T-helper 1 cell treated with Interleukin-12 subunit alpha and Interleukin-12 subunit beta and Interleukin-4 antibody, amounts not matched to agents 30 μg/mL and 1 μg/mL, for 36 hours (primary cell): ENCODE results near the gene NUDT4.

Experiments
- H3K27ac Mint-ChIP-seq: one replicate; pipeline ENCODE4 v1.8.0; 2021; ENCODE audit warnings: mild to moderate bottlenecking, mixed read lengths
- H3K27me3 Mint-ChIP-seq: one replicate; pipeline ENCODE4 v1.8.0; 2021; ENCODE audit warnings: low read depth, mixed read lengths
- H3K36me3 Mint-ChIP-seq: one replicate; pipeline ENCODE4 v1.8.0; 2021; ENCODE audit warnings: low read depth, mixed read lengths
- H3K4me1 Mint-ChIP-seq: one replicate; pipeline ENCODE4 v1.8.0; 2021; ENCODE audit warnings: low read depth, mixed read lengths
- H3K4me3 Mint-ChIP-seq: one replicate; pipeline ENCODE4 v1.8.0; 2021; ENCODE audit warnings: mild to moderate bottlenecking, moderate library complexity, mixed read lengths
- H3K9me3 Mint-ChIP-seq: one replicate; pipeline ENCODE4 v1.8.0; 2021; ENCODE audit warnings: mixed read lengths

Gene NUDT4

GRCh38 chr12:93442411-93443340 lies 65.0 kb downstream of the NUDT4 start:
- H3K27me3 Mint-ChIP-seq, result no peaks in the 10 kb centered on the region
- peak overlapping the region; percentile 98 for H3K4me3 Mint-ChIP-seq
- H3K36me3 Mint-ChIP-seq, result peaks cover 18% of the 10 kb centered on the region
- H3K9me3 Mint-ChIP-seq, result no peaks in the 10 kb centered on the region
- H3K4me1 Mint-ChIP-seq, result peaks cover 44% of the 10 kb centered on the region
- peak overlapping the region; percentile 99 for H3K27ac Mint-ChIP-seq

- Mint-ChIP-seq H3K9me3 (no peaks in the 10 kb centered on the region), H3K27ac (peak overlapping the region; percentile 99), H3K4me1 (peaks cover 39% of the 10 kb centered on the region), H3K27me3 (no peaks in the 10 kb centered on the region), H3K36me3 (peaks cover 14% of the 10 kb centered on the region), H3K4me3 (no peak overlapping the region)
Measured at GRCh38 chr12:93443576-93443975, 65.9 kb downstream of the NUDT4 start.

- H3K4me3 Mint-ChIP-seq, result peak overlapping the region; percentile 7
- H3K27me3 Mint-ChIP-seq, result no peaks in the 10 kb centered on the region
- H3K4me1 Mint-ChIP-seq, result peaks cover 20% of the 10 kb centered on the region
- no peaks in the 10 kb centered on the region for H3K36me3 Mint-ChIP-seq
- H3K27ac Mint-ChIP-seq, result peak overlapping the region; percentile 62
- H3K9me3 Mint-ChIP-seq, result no peaks in the 10 kb centered on the region
Measured at GRCh38 chr12:93447555-93448290, 70.0 kb downstream of the NUDT4 start.

GRCh38 chr12:93448796-93449195 lies 71.1 kb downstream of the NUDT4 start:
- Mint-ChIP-seq H3K27me3 (no peaks in the 10 kb centered on the region), H3K9me3 (no peaks in the 10 kb centered on the region), H3K4me3 (no peak overlapping the region), H3K4me1 (peaks cover 18% of the 10 kb centered on the region), H3K36me3 (no peaks in the 10 kb centered on the region), H3K27ac (no peak overlapping the region)

GRCh38 chr12:93449277-93449676 lies 71.6 kb downstream of the NUDT4 start:
- Mint-ChIP-seq H3K9me3 (no peaks in the 10 kb centered on the region), H3K36me3 (no peaks in the 10 kb centered on the region), H3K4me1 (peaks cover 18% of the 10 kb centered on the region), H3K4me3 (no peak overlapping the region), H3K27me3 (no peaks in the 10 kb centered on the region), H3K27ac (no peak overlapping the region)

GRCh38 chr12:93451423-93452158 lies 73.9 kb downstream of the NUDT4 start:
- Mint-ChIP-seq H3K4me1 (peaks cover 18% of the 10 kb centered on the region), H3K27ac (no peak overlapping the region), H3K36me3 (no peaks in the 10 kb centered on the region), H3K4me3 (no peak overlapping the region), H3K9me3 (no peaks in the 10 kb centered on the region), H3K27me3 (no peaks in the 10 kb centered on the region)

- H3K27ac Mint-ChIP-seq, result no peak overlapping the region
- no peaks in the 10 kb centered on the region for H3K36me3 Mint-ChIP-seq
- H3K27me3 Mint-ChIP-seq, result no peaks in the 10 kb centered on the region
- H3K9me3 Mint-ChIP-seq, result no peaks in the 10 kb centered on the region
- H3K4me3 Mint-ChIP-seq, result no peak overlapping the region
- H3K4me1 Mint-ChIP-seq, result peaks cover 7% of the 10 kb centered on the region
Measured at GRCh38 chr12:93453633-93454032, 75.9 kb downstream of the NUDT4 start.

GRCh38 chr12:93456077-93456476 lies 78.4 kb downstream of the NUDT4 start:
- no peaks in the 10 kb centered on the region for H3K36me3 Mint-ChIP-seq
- H3K4me3 Mint-ChIP-seq, result no peak overlapping the region
- H3K9me3 Mint-ChIP-seq, result no peaks in the 10 kb centered on the region
- H3K4me1 Mint-ChIP-seq, result peaks cover 2% of the 10 kb centered on the region
- no peaks in the 10 kb centered on the region for H3K27me3 Mint-ChIP-seq
- H3K27ac Mint-ChIP-seq, result no peak overlapping the region
